Measurements from ENCODE around the gene TMEM40. TPM values are rescaled to one million over a fixed set of nuclear protein-coding genes. Genes with fewer than 3 reads are reported as not detected.

The TMEM40 gene, protein sequence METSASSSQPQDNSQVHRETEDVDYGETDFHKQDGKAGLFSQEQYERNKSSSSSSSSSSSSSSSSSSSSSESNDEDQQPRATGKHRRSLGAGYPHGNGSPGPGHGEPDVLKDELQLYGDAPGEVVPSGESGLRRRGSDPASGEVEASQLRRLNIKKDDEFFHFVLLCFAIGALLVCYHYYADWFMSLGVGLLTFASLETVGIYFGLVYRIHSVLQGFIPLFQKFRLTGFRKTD
- not detected in 2 replicates for total RNA-seq

- intact Hi-C loops (cut with micrococcal nuclease), result no loop called here
- Mint-ChIP-seq H3K9me3 (no peaks in the 10 kb centered on the region), H3K4me1 (ENCODE audit: low read depth) (peaks cover 3% of the 10 kb centered on the region), H3K27me3 (ENCODE audit: low read depth) (peaks cover 5% of the 10 kb centered on the region), H3K36me3 (ENCODE audit: low read depth) (no peaks in the 10 kb centered on the region), H3K4me3 (ENCODE audit: low read depth) (no peak within 1 kb of the TSS), H3K27ac (no peak within 1 kb of the TSS)
- DNase-seq (ENCODE audit: low spot score), result no peak
Measured at GRCh38 chr3:12759097-12759679, at the start of gene TMEM40. Gene TMEM40, minus strand, starts transcription at chr3:12759259. Its CDS starts 9,427 bp downstream, at chr3:12749832.

GRCh38 chr3:12808587-12808986 is 49.5 kb upstream of the TMEM40 start:
- Mint-ChIP-seq H3K27ac (no peak overlapping the region), H3K9me3 (no peaks in the 10 kb centered on the region), H3K4me3 (ENCODE audit: low read depth) (peak overlapping the region; percentile 6), H3K27me3 (ENCODE audit: low read depth) (peaks cover 10% of the 10 kb centered on the region), H3K36me3 (ENCODE audit: low read depth) (no peaks in the 10 kb centered on the region), H3K4me1 (ENCODE audit: low read depth) (peaks cover 3% of the 10 kb centered on the region)
- intact Hi-C loops (cut with micrococcal nuclease), result no loop called here
- DNase-seq (ENCODE audit: low spot score), result no peak

GRCh38 chr3:12807601-12808359 is 48.7 kb upstream of the TMEM40 start:
- Mint-ChIP-seq H3K27me3 (ENCODE audit: low read depth) (peaks cover 10% of the 10 kb centered on the region), H3K4me1 (ENCODE audit: low read depth) (peaks cover 3% of the 10 kb centered on the region), H3K4me3 (ENCODE audit: low read depth) (no peak overlapping the region), H3K36me3 (ENCODE audit: low read depth) (no peaks in the 10 kb centered on the region), H3K27ac (no peak overlapping the region), H3K9me3 (no peaks in the 10 kb centered on the region)
- intact Hi-C loops (cut with micrococcal nuclease), result no loop called here
- no peak for DNase-seq (ENCODE audit: low spot score)

DNA sequence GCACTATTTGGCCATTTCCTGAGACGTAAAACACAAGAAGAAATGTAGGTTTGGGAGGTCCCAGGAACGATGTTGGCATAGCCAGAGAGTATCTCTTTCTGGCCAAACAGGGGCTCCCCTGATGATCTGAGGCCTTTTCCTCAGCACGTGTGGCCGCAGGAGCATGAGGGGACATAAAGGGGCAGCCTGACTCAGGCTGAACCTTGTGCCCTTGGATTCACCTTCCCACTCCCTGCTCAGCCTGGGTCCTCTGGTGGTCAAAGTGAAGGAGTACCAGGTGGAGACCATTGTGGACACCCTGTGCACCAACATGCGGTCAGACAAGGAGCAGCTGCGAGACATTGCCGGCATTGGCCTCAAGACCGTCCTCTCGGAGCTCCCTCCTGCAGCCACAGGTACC is 48.0 kb upstream of the TMEM40 start:
- H3K4me1 Mint-ChIP-seq (ENCODE audit: low read depth), result peaks cover 3% of the 10 kb centered on the region
- no peak overlapping the region for H3K4me3 Mint-ChIP-seq (ENCODE audit: low read depth)
- intact Hi-C loops (cut with micrococcal nuclease), result no loop called here
- DNase-seq (ENCODE audit: low spot score), result no peak
- H3K36me3 Mint-ChIP-seq (ENCODE audit: low read depth), result no peaks in the 10 kb centered on the region
- H3K9me3 Mint-ChIP-seq, result no peaks in the 10 kb centered on the region
- H3K27me3 Mint-ChIP-seq (ENCODE audit: low read depth), result peaks cover 10% of the 10 kb centered on the region
- H3K27ac Mint-ChIP-seq, result no peak overlapping the region

- intact Hi-C loops (cut with micrococcal nuclease), result no loop called here
- H3K4me1 Mint-ChIP-seq (ENCODE audit: low read depth), result no peaks in the 10 kb centered on the region
- H3K9me3 Mint-ChIP-seq, result no peaks in the 10 kb centered on the region
- H3K27ac Mint-ChIP-seq, result no peak overlapping the region
- H3K27me3 Mint-ChIP-seq (ENCODE audit: low read depth), result peaks cover under 1% of the 10 kb centered on the region
- no peak overlapping the region for H3K4me3 Mint-ChIP-seq (ENCODE audit: low read depth)
- DNase-seq (ENCODE audit: low spot score), result no peak
- H3K36me3 Mint-ChIP-seq (ENCODE audit: low read depth), result no peaks in the 10 kb centered on the region
Measured at GRCh38 chr3:12803371-12803770, 44.3 kb upstream of the TMEM40 start.

DNA sequence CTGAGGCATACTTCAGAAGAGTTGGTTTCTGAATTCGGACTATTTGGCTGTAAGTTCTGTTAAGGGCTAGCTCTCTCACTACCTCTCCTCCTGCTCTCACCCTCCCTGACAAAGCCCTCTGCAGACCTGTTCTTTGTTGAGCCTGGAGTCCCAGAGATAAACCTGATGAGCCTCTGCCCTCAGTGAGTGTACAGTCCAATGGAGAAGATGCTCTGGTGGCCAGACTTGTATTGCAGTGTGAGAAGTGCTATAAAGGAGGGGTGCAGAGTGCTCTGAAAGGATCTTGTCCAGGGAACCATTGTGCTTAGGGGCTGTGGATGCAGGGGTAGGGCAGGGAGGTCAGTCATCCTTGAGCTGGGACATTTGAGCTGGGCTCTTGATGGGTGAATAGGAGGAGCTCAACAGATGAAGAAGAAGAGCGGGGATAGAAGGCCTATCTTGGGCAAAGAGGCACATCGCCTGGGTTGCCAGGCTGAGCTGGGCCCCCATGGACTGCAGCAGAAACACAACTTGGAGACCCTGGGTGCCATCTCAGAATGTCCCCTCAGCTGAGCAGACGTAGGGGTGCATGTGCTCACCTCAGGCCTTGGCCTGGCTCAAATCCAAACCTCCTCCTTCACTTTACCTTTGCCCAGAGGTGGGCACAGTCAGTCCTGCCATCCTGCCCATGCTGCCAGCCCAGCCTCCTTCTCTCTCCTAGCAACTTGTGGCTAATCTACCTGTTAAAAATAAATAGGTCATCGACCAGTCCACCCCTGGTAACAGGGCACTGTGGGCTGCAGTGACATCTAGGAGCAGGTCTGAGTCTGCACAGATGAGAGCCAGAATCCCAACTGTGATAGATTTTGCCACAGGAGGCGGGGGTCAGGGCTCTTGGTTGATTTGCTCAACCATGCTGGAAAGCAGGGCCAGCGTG is 40.7 kb upstream of the TMEM40 start:
- H3K36me3 Mint-ChIP-seq (ENCODE audit: low read depth), result no peaks in the 10 kb centered on the region
- intact Hi-C loops (cut with micrococcal nuclease), result no loop called here

GRCh38 chr3:12798559-12799179 is 39.6 kb upstream of the TMEM40 start:
- intact Hi-C loops (cut with micrococcal nuclease), result no loop called here
- Mint-ChIP-seq H3K36me3 (ENCODE audit: low read depth) (no peaks in the 10 kb centered on the region), H3K27ac (no peak overlapping the region), H3K9me3 (no peaks in the 10 kb centered on the region), H3K27me3 (ENCODE audit: low read depth) (peaks cover 25% of the 10 kb centered on the region), H3K4me1 (ENCODE audit: low read depth) (peaks cover 3% of the 10 kb centered on the region), H3K4me3 (ENCODE audit: low read depth) (no peak overlapping the region)
- no peak for DNase-seq (ENCODE audit: low spot score)

More for the DNA sequence above, 40.7 kb upstream of the TMEM40 start:
- Mint-ChIP-seq H3K9me3 (no peaks in the 10 kb centered on the region), H3K27me3 (ENCODE audit: low read depth) (peaks cover 25% of the 10 kb centered on the region), H3K27ac (no peak overlapping the region), H3K4me1 (ENCODE audit: low read depth) (peaks cover 3% of the 10 kb centered on the region), H3K4me3 (ENCODE audit: low read depth) (no peak overlapping the region)
- DNase-seq (ENCODE audit: low spot score), result no peak

- Mint-ChIP-seq H3K27ac (no peak overlapping the region), H3K4me3 (ENCODE audit: low read depth) (no peak overlapping the region), H3K36me3 (ENCODE audit: low read depth) (no peaks in the 10 kb centered on the region), H3K27me3 (ENCODE audit: low read depth) (peaks cover 25% of the 10 kb centered on the region), H3K4me1 (ENCODE audit: low read depth) (peaks cover 3% of the 10 kb centered on the region), H3K9me3 (no peaks in the 10 kb centered on the region)
- intact Hi-C loops (cut with micrococcal nuclease), result no loop called here
- no peak for DNase-seq (ENCODE audit: low spot score)
Measured at GRCh38 chr3:12797892-12798558, 39.0 kb upstream of the TMEM40 start.

DNA sequence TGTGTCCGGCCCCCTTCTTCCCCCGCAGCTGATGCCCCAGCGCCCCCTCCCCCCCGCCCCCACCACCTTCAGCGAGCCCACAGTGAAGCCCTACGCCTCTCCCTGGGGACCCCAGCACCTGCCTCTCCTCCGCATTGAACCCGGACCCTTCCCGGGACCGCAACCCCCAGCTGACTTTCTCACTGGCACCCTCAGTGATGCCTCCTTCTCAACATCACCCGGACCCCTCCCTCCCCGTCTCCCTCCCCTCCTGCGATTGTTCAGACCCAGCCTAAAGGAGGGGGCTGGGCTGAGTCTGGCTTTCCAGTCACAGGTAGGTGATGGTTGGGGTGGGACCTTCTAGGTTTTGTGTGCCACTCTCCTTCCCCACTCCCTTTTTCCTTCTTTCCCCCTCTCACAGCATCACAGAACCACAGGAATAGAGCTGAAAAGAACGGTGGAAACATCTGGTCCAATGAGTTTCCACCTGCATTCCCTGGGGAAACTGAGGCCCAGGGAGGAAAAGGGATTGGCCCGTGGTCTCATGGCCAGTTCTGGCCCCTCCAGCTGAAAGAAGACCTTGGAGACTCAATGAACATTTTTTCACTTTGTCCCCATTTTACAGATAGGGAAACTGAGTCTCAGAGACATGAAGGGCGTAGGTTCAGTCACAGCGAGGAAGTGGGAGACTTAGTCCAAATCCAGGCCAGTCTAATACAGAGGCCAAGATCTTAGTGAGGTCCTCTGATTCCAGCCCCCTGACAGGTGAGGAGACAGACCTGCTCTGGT is 38.2 kb upstream of the TMEM40 start:
- Mint-ChIP-seq H3K27ac (no peak overlapping the region), H3K9me3 (no peaks in the 10 kb centered on the region), H3K36me3 (ENCODE audit: low read depth) (no peaks in the 10 kb centered on the region), H3K27me3 (ENCODE audit: low read depth) (peaks cover 26% of the 10 kb centered on the region), H3K4me3 (ENCODE audit: low read depth) (peak overlapping the region; percentile 30), H3K4me1 (ENCODE audit: low read depth) (peaks cover 3% of the 10 kb centered on the region)
- intact Hi-C loops (cut with micrococcal nuclease), result no loop called here
- DNase-seq (ENCODE audit: low spot score), result no peak

DNA sequence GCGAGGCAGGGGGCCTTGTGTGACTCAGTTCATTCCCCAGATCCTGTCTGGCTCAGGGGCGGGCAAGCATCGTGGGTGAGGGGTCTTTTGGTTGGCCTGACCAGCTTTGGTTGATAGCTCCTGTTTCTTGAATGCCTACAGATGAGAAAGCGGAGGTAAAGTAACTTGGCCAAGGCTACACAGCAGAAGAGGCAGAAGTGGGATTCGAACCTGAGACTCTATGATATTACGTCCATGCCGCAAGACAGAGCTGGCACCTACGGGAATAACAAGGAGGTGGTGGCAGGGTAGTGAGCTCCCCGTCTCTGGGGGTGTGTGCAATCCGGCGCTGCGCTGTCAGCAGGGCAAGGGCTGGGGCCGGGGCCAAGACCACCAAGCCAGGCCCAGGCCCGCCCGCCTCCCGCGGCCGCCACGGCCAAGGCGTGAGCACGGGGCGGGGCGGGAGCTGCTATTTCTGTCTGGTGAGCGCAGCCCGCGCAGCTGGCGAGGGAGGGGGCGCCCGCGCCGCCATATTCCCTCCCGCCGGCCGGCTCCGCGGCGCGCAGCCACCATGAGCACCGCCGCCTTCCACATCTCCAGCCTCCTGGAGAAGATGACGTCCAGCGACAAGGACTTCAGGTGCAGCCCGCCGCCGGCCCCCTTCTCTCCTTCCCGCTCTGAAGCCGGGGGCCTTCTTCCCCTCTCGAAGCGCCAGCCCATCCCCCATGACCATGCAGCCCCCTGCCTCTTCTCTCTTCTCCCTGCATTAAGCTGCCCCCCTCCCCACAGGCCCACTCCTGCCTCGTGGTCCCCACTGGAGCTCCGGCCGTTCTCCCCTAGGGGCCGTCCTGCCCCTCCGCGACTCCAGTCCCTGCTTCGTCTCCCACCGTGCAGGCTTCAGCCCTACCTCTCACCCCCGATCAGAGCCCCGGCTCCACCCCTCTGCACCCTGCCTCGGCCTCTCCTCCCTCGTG is 37.4 kb upstream of the TMEM40 start, which contains the start of gene CAND2:
TSS of gene CAND2 (plus strand) at position 510 of the 953 bp plus-strand sequence. CDS start at position 551, 41 bp downstream.
- H3K27me3 Mint-ChIP-seq (ENCODE audit: low read depth), result peaks cover 27% of the 10 kb centered on the region
- intact Hi-C loops (cut with micrococcal nuclease), result no loop called here
- no peak for DNase-seq (ENCODE audit: low spot score)
- H3K4me1 Mint-ChIP-seq (ENCODE audit: low read depth), result peaks cover 3% of the 10 kb centered on the region
- peak within 1 kb of the TSS; percentile 71 for H3K4me3 Mint-ChIP-seq (ENCODE audit: low read depth)
- H3K27ac Mint-ChIP-seq, result no peak within 1 kb of the TSS
- H3K36me3 Mint-ChIP-seq (ENCODE audit: low read depth), result no peaks in the 10 kb centered on the region
- no peaks in the 10 kb centered on the region for H3K9me3 Mint-ChIP-seq

All from activated T-helper 2 cell treated with anti-CD3 and anti-CD28 coated beads, Interferon-gamma antibody, Interleukin-2, Interleukin-4, amounts not matched to agents 10 μg/mL and 5 μg/mL and 100 μg/mL, durations not matched to agents 14 hours and 24 hours and 36 hours (primary cell).